ENCODE measurements around the gene CST2.
"Not testable (repeated sequence)": the region's sequence is repeated elsewhere in the genome, so short reads cannot be mapped to it uniquely, and the experiment has no call there.

Gene CST2

GRCh38 chr20:23811559-23811958 is 15.0 kb downstream of the CST2 start:
- H3K79me2 ChIP-seq (ENCODE audit: control insufficient read depth, insufficient read depth, low read length, unreplicated experiment); H3K4me3 ChIP-seq (ENCODE audit: low read depth, low read length); H3K27ac ChIP-seq (ENCODE audit: low read depth, low read length); H3K4me1 ChIP-seq (ENCODE audit: control insufficient read depth, insufficient read depth, low read length, unreplicated experiment); H2AFZ ChIP-seq (ENCODE audit: low read length, unreplicated experiment); H3K36me3 ChIP-seq (ENCODE audit: insufficient read depth, low read length): not testable (repeated sequence)
- peaks cover 25% of the 10 kb centered on the region for H3K27me3 ChIP-seq (ENCODE audit: insufficient read depth, low read length)

- peaks cover 37% of the 10 kb centered on the region for H3K27me3 ChIP-seq (ENCODE audit: insufficient read depth, low read length)
- not testable (repeated sequence) for H3K4me1 ChIP-seq (ENCODE audit: control insufficient read depth, insufficient read depth, low read length, unreplicated experiment); H3K4me3 ChIP-seq (ENCODE audit: low read depth, low read length); H3K27ac ChIP-seq (ENCODE audit: low read depth, low read length); H3K79me2 ChIP-seq (ENCODE audit: control insufficient read depth, insufficient read depth, low read length, unreplicated experiment); H2AFZ ChIP-seq (ENCODE audit: low read length, unreplicated experiment); H3K36me3 ChIP-seq (ENCODE audit: insufficient read depth, low read length)
Observed at GRCh38 chr20:23810349-23810748, 16.2 kb downstream of the CST2 start.

GRCh38 chr20:23800865-23801264 is 25.7 kb downstream of the CST2 start:
- no peaks in the 10 kb centered on the region for H3K79me2 ChIP-seq (ENCODE audit: control insufficient read depth, insufficient read depth, low read length, unreplicated experiment)
- H3K4me3 ChIP-seq (ENCODE audit: low read depth, low read length): no peak overlapping the region
- no peak overlapping the region for H2AFZ ChIP-seq (ENCODE audit: low read length, unreplicated experiment)
- no peak overlapping the region for H3K27ac ChIP-seq (ENCODE audit: low read depth, low read length)
- no peaks in the 10 kb centered on the region for H3K36me3 ChIP-seq (ENCODE audit: insufficient read depth, low read length)
- no peaks in the 10 kb centered on the region for H3K4me1 ChIP-seq (ENCODE audit: control insufficient read depth, insufficient read depth, low read length, unreplicated experiment)
- peaks cover 24% of the 10 kb centered on the region for H3K27me3 ChIP-seq (ENCODE audit: insufficient read depth, low read length)

- H3K4me3 ChIP-seq (ENCODE audit: low read depth, low read length); H3K79me2 ChIP-seq (ENCODE audit: control insufficient read depth, insufficient read depth, low read length, unreplicated experiment); H3K36me3 ChIP-seq (ENCODE audit: insufficient read depth, low read length); H3K27ac ChIP-seq (ENCODE audit: low read depth, low read length); H3K4me1 ChIP-seq (ENCODE audit: control insufficient read depth, insufficient read depth, low read length, unreplicated experiment); H2AFZ ChIP-seq (ENCODE audit: low read length, unreplicated experiment): not testable (repeated sequence)
- H3K27me3 ChIP-seq (ENCODE audit: insufficient read depth, low read length): peaks cover 15% of the 10 kb centered on the region
Observed at GRCh38 chr20:23799216-23799847, 27.2 kb downstream of the CST2 start.

- no peak overlapping the region for H2AFZ ChIP-seq (ENCODE audit: low read length, unreplicated experiment)
- H3K36me3 ChIP-seq (ENCODE audit: insufficient read depth, low read length): no peaks in the 10 kb centered on the region
- no peaks in the 10 kb centered on the region for H3K79me2 ChIP-seq (ENCODE audit: control insufficient read depth, insufficient read depth, low read length, unreplicated experiment)
- peaks cover 33% of the 10 kb centered on the region for H3K27me3 ChIP-seq (ENCODE audit: insufficient read depth, low read length)
- no peak overlapping the region for H3K4me3 ChIP-seq (ENCODE audit: low read depth, low read length)
- H3K27ac ChIP-seq (ENCODE audit: low read depth, low read length): no peak overlapping the region
- no peaks in the 10 kb centered on the region for H3K4me1 ChIP-seq (ENCODE audit: control insufficient read depth, insufficient read depth, low read length, unreplicated experiment)
Observed at GRCh38 chr20:23795526-23795925, 31.0 kb downstream of the CST2 start.

GRCh38 chr20:23794841-23795240 is 31.7 kb downstream of the CST2 start:
- no peaks in the 10 kb centered on the region for H3K36me3 ChIP-seq (ENCODE audit: insufficient read depth, low read length)
- no peaks in the 10 kb centered on the region for H3K4me1 ChIP-seq (ENCODE audit: control insufficient read depth, insufficient read depth, low read length, unreplicated experiment)
- no peaks in the 10 kb centered on the region for H3K79me2 ChIP-seq (ENCODE audit: control insufficient read depth, insufficient read depth, low read length, unreplicated experiment)
- H3K27ac ChIP-seq (ENCODE audit: low read depth, low read length): no peak overlapping the region
- H2AFZ ChIP-seq (ENCODE audit: low read length, unreplicated experiment): no peak overlapping the region
- H3K27me3 ChIP-seq (ENCODE audit: insufficient read depth, low read length): peaks cover 33% of the 10 kb centered on the region
- no peak overlapping the region for H3K4me3 ChIP-seq (ENCODE audit: low read depth, low read length)

GRCh38 chr20:23794065-23794464 is 32.5 kb downstream of the CST2 start:
- H3K27me3 ChIP-seq (ENCODE audit: insufficient read depth, low read length): peaks cover 36% of the 10 kb centered on the region
- no peak overlapping the region for H3K27ac ChIP-seq (ENCODE audit: low read depth, low read length)
- no peak overlapping the region for H2AFZ ChIP-seq (ENCODE audit: low read length, unreplicated experiment)
- H3K4me3 ChIP-seq (ENCODE audit: low read depth, low read length): no peak overlapping the region
- no peaks in the 10 kb centered on the region for H3K36me3 ChIP-seq (ENCODE audit: insufficient read depth, low read length)
- no peaks in the 10 kb centered on the region for H3K4me1 ChIP-seq (ENCODE audit: control insufficient read depth, insufficient read depth, low read length, unreplicated experiment)
- no peaks in the 10 kb centered on the region for H3K79me2 ChIP-seq (ENCODE audit: control insufficient read depth, insufficient read depth, low read length, unreplicated experiment)

GRCh38 chr20:23783447-23783846 is 43.1 kb downstream of the CST2 start:
- Histone ChIP-seq H3K4me3 (ENCODE audit: low read depth, low read length) (no peak overlapping the region), H3K4me1 (ENCODE audit: control insufficient read depth, insufficient read depth, low read length, unreplicated experiment) (peaks cover 1% of the 10 kb centered on the region), H3K36me3 (ENCODE audit: insufficient read depth, low read length) (no peaks in the 10 kb centered on the region), H3K79me2 (ENCODE audit: control insufficient read depth, insufficient read depth, low read length, unreplicated experiment) (no peaks in the 10 kb centered on the region), H3K27me3 (ENCODE audit: insufficient read depth, low read length) (peaks cover 28% of the 10 kb centered on the region), H3K27ac (ENCODE audit: low read depth, low read length) (no peak overlapping the region), H2AFZ (ENCODE audit: low read length, unreplicated experiment) (no peak overlapping the region)

GRCh38 chr20:23782366-23782983 is 44.1 kb downstream of the CST2 start:
- H3K27ac ChIP-seq (ENCODE audit: low read depth, low read length): no peak overlapping the region
- peaks cover 3% of the 10 kb centered on the region for H3K4me1 ChIP-seq (ENCODE audit: control insufficient read depth, insufficient read depth, low read length, unreplicated experiment)
- no peaks in the 10 kb centered on the region for H3K79me2 ChIP-seq (ENCODE audit: control insufficient read depth, insufficient read depth, low read length, unreplicated experiment)
- peaks cover 28% of the 10 kb centered on the region for H3K27me3 ChIP-seq (ENCODE audit: insufficient read depth, low read length)
- no peak overlapping the region for H2AFZ ChIP-seq (ENCODE audit: low read length, unreplicated experiment)
- H3K36me3 ChIP-seq (ENCODE audit: insufficient read depth, low read length): no peaks in the 10 kb centered on the region
- no peak overlapping the region for H3K4me3 ChIP-seq (ENCODE audit: low read depth, low read length)

- not testable (repeated sequence) for H3K4me3 ChIP-seq (ENCODE audit: low read depth, low read length); H3K27ac ChIP-seq (ENCODE audit: low read depth, low read length); H2AFZ ChIP-seq (ENCODE audit: low read length, unreplicated experiment); H3K36me3 ChIP-seq (ENCODE audit: insufficient read depth, low read length); H3K27me3 ChIP-seq (ENCODE audit: insufficient read depth, low read length); H3K4me1 ChIP-seq (ENCODE audit: control insufficient read depth, insufficient read depth, low read length, unreplicated experiment); H3K79me2 ChIP-seq (ENCODE audit: control insufficient read depth, insufficient read depth, low read length, unreplicated experiment)
Observed at GRCh38 chr20:23778676-23779075, 47.9 kb downstream of the CST2 start.

- not testable (repeated sequence) for H3K27ac ChIP-seq (ENCODE audit: low read depth, low read length); H3K4me3 ChIP-seq (ENCODE audit: low read depth, low read length); H2AFZ ChIP-seq (ENCODE audit: low read length, unreplicated experiment); H3K79me2 ChIP-seq (ENCODE audit: control insufficient read depth, insufficient read depth, low read length, unreplicated experiment); H3K4me1 ChIP-seq (ENCODE audit: control insufficient read depth, insufficient read depth, low read length, unreplicated experiment); H3K36me3 ChIP-seq (ENCODE audit: insufficient read depth, low read length)
- H3K27me3 ChIP-seq (ENCODE audit: insufficient read depth, low read length): peaks cover 13% of the 10 kb centered on the region
Observed at GRCh38 chr20:23777380-23777779, 49.1 kb downstream of the CST2 start.

All from ACC112 (cell line).